ENCODE results near the gene OR52B4. TPM values are rescaled to one million over a fixed set of nuclear protein-coding genes. Genes with fewer than 3 reads are reported as not detected.
"Not testable (repeated sequence)": the region's sequence is repeated elsewhere in the genome, so short reads cannot be mapped to it uniquely, and the experiment has no call there.

The OR52B4 gene
- polyA plus RNA-seq, 1 donor from 2014 or later: not detected

DNA sequence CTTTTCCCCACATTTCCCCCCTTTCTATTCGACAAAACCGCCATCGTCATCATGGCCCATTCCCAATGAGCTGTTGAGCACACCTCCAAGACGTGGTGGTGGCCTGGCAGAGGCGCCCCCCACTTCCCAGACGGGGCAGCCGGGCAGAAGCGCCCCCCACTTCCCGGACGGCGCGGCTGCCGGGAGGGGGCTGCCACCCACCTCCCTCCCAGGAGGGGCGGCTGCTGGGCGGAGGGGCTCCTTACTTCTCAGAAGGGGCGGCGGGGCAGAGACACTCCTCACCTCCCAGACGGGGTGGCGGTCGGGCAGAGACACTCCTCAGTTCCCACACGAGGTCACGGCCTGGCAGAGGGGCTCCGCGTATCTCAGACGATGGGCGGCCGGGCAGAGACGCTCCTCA, 33.8 kb downstream of the OR52B4 start:
- not testable (repeated sequence) for H3K4me2 ChIP-seq (ENCODE audit: low read length); H3K27ac ChIP-seq (ENCODE audit: low read length); H3K4me3 ChIP-seq (ENCODE audit: low read length); H3K79me2 ChIP-seq (replicated peaks; ENCODE audit: insufficient read depth, low read length); H2AFZ ChIP-seq (ENCODE audit: low read depth, low read length); H3K36me3 ChIP-seq (ENCODE audit: insufficient read depth, low read length); H3K9ac ChIP-seq (ENCODE audit: low read length); H4K20me1 ChIP-seq (ENCODE audit: insufficient read depth); H3F3A ChIP-seq (ENCODE audit: insufficient read depth, low read length, poor library complexity, severe bottlenecking); H3K9me2 ChIP-seq (ENCODE audit: insufficient read depth, low read length); H3K27me3 ChIP-seq (ENCODE audit: insufficient read depth, low read depth, low read length); H3K9me3 ChIP-seq (ENCODE audit: low read length)

Other genes with a start within 250 kb of the OR52B4 start
- 0.11 TPM in 1 of 2 replicates, not detected in the other for gene TRIM21, start 25.3 kb upstream of the OR52B4 start, polyA plus RNA-seq
- gene OR52K2, start 80.9 kb upstream of the OR52B4 start, polyA plus RNA-seq: not detected in 2 replicates
- not detected in 2 replicates for gene OR52K1, start 114.3 kb upstream of the OR52B4 start, polyA plus RNA-seq
- not detected in 2 replicates for gene OR52M1, start 176.8 kb upstream of the OR52B4 start, polyA plus RNA-seq
- gene OR52I2, start 213.4 kb upstream of the OR52B4 start, polyA plus RNA-seq: not detected in 2 replicates
- gene OR52I1, start 225.7 kb upstream of the OR52B4 start, polyA plus RNA-seq: not detected in 2 replicates
- 14.7 and 15.3 TPM in 2 replicates for gene TRIM68, start 239.8 kb upstream of the OR52B4 start, polyA plus RNA-seq